OCI-LY1 (cell line): Measurements from ENCODE around the gene SSNA1.

ENCODE experiments used
- CTCF ChIP-seq: fragments of 200-600 bp; sonication (generic), shearing (Covaris generic); IDR thresholded peaks from 2 replicates; pipeline ENCODE4 v1.5.1; 2017; ENCODE audit warnings: mild to moderate bottlenecking, antibody characterized with exemption, low read length, moderate library complexity, mixed read lengths
- EZH2 ChIP-seq: fragments of 200-600 bp; sonication (generic), shearing (Covaris generic); IDR thresholded peaks from 2 replicates; pipeline ENCODE4 v1.8.0; 2017; ENCODE audit warnings: borderline replicate concordance, mixed run types, mild to moderate bottlenecking, antibody characterized with exemption, low read length, moderate library complexity, mixed read lengths

- TF ChIP-seq CTCF (no peak), EZH2 (no peak)
Observed at GRCh38 chr9:137224830-137225694, 36.6 kb downstream of the SSNA1 start, which contains the start of gene CYSRT1.
